Measurements from ENCODE around the gene SAFB2.

Gene SAFB2

DNA sequence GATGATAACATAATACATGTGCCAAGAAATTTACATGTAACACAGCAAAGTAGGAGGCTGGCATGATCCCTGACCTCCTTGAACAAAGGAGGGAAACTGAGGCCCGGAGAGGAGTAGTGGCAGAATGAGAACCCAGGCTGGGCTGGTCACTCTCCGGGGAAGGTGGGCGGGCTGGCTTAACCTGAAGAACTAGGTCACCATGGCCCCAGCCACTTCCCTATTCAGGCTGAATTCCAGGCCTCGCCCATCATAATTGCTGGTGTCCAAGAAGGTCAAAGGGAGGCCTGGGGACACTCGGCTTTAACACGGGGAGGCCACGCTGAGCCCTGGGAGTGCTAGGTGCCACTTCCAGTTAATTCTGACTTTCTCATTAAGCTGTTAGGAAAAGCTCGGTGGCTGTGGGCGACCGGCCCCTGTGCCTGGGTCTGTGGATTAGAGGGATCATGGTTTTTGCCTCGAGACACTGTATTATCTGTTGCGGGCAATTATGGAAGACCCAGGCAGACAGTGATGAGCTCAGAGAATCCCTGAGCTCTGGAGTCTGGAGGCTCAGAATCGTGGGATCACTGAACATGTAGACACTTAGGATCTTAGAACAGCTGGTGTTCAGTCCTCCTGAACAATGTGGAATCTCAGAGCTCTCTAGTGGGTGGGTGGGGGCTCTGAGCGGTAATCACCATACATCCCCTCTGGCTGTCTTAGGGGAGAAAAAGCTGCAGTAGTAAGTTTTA lies 49.9 kb downstream of the SAFB2 start:
- Histone ChIP-seq H4K20me1 (ENCODE audit: control insufficient read depth, insufficient read depth, low read depth, low read length) (no peaks in the 10 kb centered on the region), H3K9me2 (replicated peaks; ENCODE audit: control insufficient read depth, low read length) (no peaks in the 10 kb centered on the region), H3K4me1 (ENCODE audit: control insufficient read depth, low read length) (no peaks in the 10 kb centered on the region), H3K36me3 (ENCODE audit: control insufficient read depth, low read length) (no peaks in the 10 kb centered on the region), H3K4me3 (ENCODE audit: low read length) (no peak overlapping the region), H3K27me3 (ENCODE audit: control insufficient read depth, low read length) (no peaks in the 10 kb centered on the region), H3K27ac (ENCODE audit: low read depth, low read length) (no peak overlapping the region), H3K79me2 (ENCODE audit: control insufficient read depth, low read length) (no peaks in the 10 kb centered on the region), H3K4me2 (ENCODE audit: low read length) (no peak overlapping the region), H3K9me3 (ENCODE audit: control insufficient read depth, insufficient read depth, low read length) (no peaks in the 10 kb centered on the region), H3F3A (ENCODE audit: control insufficient read depth, insufficient read depth) (no peaks in the 10 kb centered on the region)
- TF ChIP-seq, protein P1, sequence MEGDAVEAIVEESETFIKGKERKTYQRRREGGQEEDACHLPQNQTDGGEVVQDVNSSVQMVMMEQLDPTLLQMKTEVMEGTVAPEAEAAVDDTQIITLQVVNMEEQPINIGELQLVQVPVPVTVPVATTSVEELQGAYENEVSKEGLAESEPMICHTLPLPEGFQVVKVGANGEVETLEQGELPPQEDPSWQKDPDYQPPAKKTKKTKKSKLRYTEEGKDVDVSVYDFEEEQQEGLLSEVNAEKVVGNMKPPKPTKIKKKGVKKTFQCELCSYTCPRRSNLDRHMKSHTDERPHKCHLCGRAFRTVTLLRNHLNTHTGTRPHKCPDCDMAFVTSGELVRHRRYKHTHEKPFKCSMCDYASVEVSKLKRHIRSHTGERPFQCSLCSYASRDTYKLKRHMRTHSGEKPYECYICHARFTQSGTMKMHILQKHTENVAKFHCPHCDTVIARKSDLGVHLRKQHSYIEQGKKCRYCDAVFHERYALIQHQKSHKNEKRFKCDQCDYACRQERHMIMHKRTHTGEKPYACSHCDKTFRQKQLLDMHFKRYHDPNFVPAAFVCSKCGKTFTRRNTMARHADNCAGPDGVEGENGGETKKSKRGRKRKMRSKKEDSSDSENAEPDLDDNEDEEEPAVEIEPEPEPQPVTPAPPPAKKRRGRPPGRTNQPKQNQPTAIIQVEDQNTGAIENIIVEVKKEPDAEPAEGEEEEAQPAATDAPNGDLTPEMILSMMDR (IDR thresholded peaks at IDR 0.05; ENCODE audit: low read depth, low read length, poor library complexity, severe bottlenecking), result no peak
- TF ChIP-seq EZH2phosphoT487 (IDR thresholded peaks at IDR 0.05; ENCODE audit: borderline replicate concordance, low read length), result no peak

DNA sequence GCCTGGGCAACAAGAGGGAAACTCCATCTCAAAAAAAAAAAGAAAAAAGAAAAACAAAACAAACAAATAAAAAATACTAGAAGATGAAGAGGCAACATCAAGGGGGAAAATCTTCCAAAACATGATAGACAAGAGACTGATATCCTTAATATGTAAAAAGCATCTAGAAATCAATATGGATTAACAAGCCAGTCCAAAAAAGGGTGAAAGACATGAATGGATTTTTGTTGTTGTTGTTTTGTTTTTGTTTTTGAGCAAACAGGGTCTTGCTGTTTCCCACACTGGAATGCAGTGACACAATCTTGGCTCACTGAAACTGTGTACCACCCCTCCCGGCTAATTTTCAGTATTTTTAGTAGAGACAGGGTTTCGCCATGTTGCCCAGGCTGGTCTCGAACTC lies 50.8 kb downstream of the SAFB2 start:
- Histone ChIP-seq H3K27me3 (ENCODE audit: control insufficient read depth, low read length) (no peaks in the 10 kb centered on the region), H3K4me3 (ENCODE audit: low read length) (no peak overlapping the region), H3K36me3 (ENCODE audit: control insufficient read depth, low read length) (no peaks in the 10 kb centered on the region), H3K79me2 (ENCODE audit: control insufficient read depth, low read length) (no peaks in the 10 kb centered on the region), H4K20me1 (ENCODE audit: control insufficient read depth, insufficient read depth, low read depth, low read length) (no peaks in the 10 kb centered on the region), H3K9me2 (replicated peaks; ENCODE audit: control insufficient read depth, low read length) (no peaks in the 10 kb centered on the region), H3K4me1 (ENCODE audit: control insufficient read depth, low read length) (no peaks in the 10 kb centered on the region), H3F3A (ENCODE audit: control insufficient read depth, insufficient read depth) (no peaks in the 10 kb centered on the region), H3K4me2 (ENCODE audit: low read length) (no peak overlapping the region), H3K9me3 (ENCODE audit: control insufficient read depth, insufficient read depth, low read length) (no peaks in the 10 kb centered on the region), H3K27ac (ENCODE audit: low read depth, low read length) (no peak overlapping the region)
- TF ChIP-seq, protein P1 (IDR thresholded peaks at IDR 0.05; ENCODE audit: low read depth, low read length, poor library complexity, severe bottlenecking), result no peak
- TF ChIP-seq EZH2phosphoT487 (IDR thresholded peaks at IDR 0.05; ENCODE audit: borderline replicate concordance, low read length), result no peak

DNA sequence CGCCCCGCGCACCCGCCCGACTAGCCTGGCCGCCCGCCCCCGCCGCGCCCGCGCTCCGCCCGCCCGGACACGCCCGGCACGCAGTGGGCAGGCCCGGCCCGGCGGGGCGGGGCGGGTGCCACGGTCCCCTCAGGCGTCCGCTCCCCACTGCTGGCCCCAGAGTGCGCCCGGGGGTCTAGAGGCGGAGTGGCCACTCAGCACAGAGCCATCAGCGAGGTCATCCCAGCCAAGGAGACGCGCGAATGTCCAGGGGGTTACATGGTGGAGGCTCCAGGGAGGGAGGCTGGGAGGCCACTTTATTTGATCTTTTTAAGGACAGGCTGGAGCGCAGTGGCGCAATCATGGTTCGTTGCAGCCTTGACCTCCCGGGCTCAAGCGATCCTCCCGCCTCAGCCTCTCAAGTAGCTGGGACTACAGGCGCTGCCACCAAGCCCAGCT lies 54.6 kb downstream of the SAFB2 start:
- no peaks in the 10 kb centered on the region for H3K9me2 ChIP-seq (replicated peaks; ENCODE audit: control insufficient read depth, low read length)
- no peaks in the 10 kb centered on the region for H3K27me3 ChIP-seq (ENCODE audit: control insufficient read depth, low read length)
- no peaks in the 10 kb centered on the region for H3K4me1 ChIP-seq (ENCODE audit: control insufficient read depth, low read length)
- no peak overlapping the region for H3K4me2 ChIP-seq (ENCODE audit: low read length)
- no peak for TF ChIP-seq EZH2phosphoT487 (IDR thresholded peaks at IDR 0.05; ENCODE audit: borderline replicate concordance, low read length)
- TF ChIP-seq, protein P1 (IDR thresholded peaks at IDR 0.05; ENCODE audit: low read depth, low read length, poor library complexity, severe bottlenecking), result no peak
- no peak overlapping the region for H3K27ac ChIP-seq (ENCODE audit: low read depth, low read length)
- H3K36me3 ChIP-seq (ENCODE audit: control insufficient read depth, low read length), result no peaks in the 10 kb centered on the region
- H3K9me3 ChIP-seq (ENCODE audit: control insufficient read depth, insufficient read depth, low read length), result no peaks in the 10 kb centered on the region
- no peaks in the 10 kb centered on the region for H4K20me1 ChIP-seq (ENCODE audit: control insufficient read depth, insufficient read depth, low read depth, low read length)
- no peaks in the 10 kb centered on the region for H3K79me2 ChIP-seq (ENCODE audit: control insufficient read depth, low read length)
- no peak overlapping the region for H3K4me3 ChIP-seq (ENCODE audit: low read length)
- no peaks in the 10 kb centered on the region for H3F3A ChIP-seq (ENCODE audit: control insufficient read depth, insufficient read depth)
